Stimulated activated CD8-positive, alpha-beta memory T cell treated with anti-CD3 and anti-CD28 coated beads, Interleukin-4, amount 100 ng/mL, for 48 hours (primary cell): ENCODE measurements around the gene FAM83G.

Experiments
- DNase-seq: peaks from one replicate; pipeline ENCODE4 v3.0.0-alpha.2; 2020

The FAM83G gene

GRCh38 chr17:18986541-18987229, 17.9 kb downstream of the FAM83G start:
- peak; percentile 42 for DNase-seq

- DNase-seq: no peak
These were observed 19.1 kb downstream of the FAM83G start for GRCh38 chr17:18985475-18985874.

DNA sequence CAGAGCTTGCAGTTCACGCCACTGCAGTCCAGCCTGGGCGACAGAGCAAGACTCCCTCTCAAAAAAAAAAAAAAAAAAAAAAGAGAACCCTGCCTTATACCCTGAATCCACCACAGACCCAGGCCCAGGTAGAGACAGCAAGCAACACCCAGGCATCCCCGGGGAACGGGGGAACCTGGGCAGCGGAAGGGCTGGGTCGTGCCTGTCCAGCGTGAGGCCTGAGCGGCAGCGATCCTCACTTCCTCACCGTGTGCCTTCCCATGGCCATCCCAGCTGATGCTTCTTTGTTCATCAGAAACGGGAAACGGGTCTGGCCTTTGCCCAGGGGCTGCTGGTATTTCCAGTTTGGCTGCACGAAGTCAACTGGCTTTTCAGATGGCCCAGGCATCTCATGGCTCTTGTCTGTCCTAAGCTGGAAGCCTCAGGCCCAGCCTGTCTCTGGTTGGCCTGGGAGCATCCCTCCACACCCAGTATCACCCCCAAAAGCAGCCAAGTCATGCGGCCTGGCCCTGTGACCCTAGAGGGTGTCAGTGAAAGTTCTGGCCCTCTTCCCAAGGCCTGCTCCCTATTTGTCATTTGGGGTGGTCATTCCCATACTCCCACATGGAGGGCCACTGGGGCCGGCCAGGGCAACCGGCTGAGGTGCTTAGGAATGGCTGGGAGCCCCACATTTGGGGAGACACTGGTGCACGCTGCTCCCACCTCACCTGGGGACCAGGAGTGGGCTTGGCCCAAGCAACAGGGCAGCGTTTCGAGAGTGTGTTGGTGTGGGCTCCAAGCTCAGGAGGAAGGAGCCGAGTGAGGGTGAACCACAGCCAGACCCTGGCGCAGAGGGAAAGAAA, 20.1 kb downstream of the FAM83G start:
- DNase-seq: no peak

GRCh38 chr17:18981642-18982424, 22.7 kb downstream of the FAM83G start:
- peak; percentile 54 for DNase-seq

DNA sequence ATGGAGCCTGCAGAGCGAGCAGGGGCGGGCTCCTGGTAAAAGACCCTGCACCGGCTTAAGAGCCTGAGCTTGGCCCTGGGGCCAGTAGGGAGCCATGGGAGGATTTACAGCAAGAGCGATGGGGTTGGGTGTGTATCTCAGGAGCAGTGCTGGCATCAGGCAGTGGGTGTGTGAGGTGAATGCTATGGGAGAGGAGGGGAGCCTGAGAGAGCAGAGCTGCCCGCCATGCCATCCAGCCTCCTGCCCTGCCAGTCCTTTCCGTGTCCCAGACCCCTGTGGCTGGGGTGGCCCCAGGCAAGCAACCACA, 23.3 kb downstream of the FAM83G start:
- DNase-seq: no peak

DNA sequence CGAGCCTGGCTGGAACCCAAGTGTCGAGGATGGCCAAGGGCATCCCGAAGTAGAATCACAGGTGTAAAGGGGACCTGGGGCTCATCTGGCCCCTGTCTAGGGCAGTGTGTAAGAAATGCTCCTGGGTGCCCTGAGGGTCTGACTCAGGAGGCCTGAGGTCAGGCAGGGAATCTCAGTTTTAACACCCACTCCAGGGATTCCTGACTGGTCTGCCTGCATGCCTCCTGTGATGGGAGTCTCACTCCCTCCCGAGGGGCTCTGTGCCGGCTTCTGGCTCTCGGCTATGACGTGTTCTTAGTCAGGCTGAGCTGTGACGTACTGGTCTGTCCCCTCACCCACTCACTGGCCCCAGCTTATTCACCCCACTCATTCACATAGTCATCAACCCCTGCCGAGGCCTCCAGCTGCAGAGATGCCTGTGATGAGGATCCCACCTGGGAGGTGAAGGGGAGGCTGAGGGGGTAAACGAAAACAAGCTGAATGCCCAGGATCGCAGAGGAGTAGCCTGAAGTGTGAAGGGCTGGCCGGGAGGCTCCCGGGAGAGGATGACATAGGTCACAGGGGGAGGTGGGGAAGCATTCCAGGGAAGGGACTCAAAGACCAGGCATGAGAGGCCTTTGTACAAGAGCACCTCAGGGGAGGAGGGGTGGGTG, 23.8 kb downstream of the FAM83G start:
- DNase-seq: no peak

GRCh38 chr17:18978655-18979054, 25.9 kb downstream of the FAM83G start:
- DNase-seq: no peak

- no peak for DNase-seq
These were observed 26.5 kb downstream of the FAM83G start for GRCh38 chr17:18978050-18978449.

GRCh38 chr17:18977646-18978045, 26.9 kb downstream of the FAM83G start:
- no peak for DNase-seq

DNA sequence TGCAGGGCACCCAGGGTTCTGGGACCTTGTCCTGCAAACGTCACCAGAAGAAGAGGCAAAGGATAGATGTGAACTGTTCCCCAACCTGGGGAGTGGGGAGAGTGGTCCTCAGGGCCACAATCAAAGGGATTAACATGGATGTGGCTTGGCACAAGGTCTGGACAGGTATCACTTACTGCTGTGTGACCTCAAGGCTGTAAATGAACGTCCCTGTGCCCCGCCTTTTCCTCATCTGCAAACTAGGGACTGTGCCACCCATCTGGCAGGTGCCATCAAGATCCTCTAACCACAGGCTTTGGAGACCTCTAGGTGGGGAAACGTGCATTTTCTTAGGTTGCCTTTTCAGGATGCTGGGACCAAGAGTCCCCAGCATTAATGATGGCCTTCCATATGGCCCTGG, 27.5 kb downstream of the FAM83G start:
- no peak for DNase-seq

DNA sequence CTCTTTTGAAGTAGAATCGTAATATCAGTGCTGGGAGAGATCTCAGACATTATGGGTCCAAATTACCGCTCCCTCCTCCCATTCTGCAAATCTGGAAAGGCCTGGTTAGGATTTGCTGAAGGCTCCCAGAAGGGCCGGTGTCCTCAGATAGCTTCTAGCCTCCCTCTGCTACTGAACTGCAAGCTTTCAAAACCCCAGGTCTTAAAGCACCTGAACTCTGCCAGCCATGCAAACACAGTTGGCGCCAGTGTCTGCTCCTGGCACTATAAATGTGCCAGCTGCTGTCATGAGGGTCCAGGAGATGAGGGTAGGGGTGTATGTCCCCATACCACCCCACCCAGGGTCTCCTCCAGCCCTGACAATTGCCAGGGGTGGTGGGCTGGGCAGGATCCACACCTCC, 28.4 kb downstream of the FAM83G start:
- no peak for DNase-seq

- no peak for DNase-seq
These were observed 29.0 kb downstream of the FAM83G start for GRCh38 chr17:18975597-18975996.

DNA sequence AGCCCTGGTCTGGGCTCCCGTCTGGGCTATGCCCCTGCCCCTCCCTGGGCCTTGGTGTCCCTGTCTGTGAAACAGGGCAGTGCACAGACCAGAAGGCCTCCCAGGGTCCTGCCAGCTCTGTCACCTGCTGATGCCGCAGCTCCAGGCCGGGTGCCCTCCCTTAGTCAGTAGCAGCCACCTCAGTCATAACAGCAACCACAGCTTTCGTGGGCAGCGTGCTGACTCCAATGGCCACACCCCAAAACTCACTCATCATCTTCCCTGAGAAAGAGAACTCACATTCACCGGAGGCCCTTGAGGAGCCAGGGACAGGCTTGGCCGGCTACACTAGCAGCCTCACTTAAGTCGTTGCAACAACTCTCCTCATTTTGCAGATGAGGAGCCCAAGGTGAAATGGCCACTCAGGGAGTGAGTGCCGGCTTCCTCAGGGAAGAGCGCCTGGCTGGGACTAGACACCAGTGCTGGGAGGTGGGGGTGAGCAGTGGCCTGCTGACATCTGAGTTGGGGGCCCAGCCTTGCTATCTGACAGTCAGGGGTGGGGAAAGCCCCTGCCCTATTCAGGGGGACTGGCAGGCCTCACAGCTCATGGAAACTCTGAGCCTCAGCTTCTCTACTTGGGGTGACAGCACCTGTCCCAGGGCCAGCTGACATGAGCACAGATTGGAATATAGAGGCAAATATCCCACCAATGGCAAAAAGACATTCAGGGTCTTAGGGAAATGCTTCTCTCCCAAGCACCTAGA, 30.0 kb downstream of the FAM83G start:
- peak; percentile 62 for DNase-seq

- DNase-seq: no peak
These were observed 32.8 kb downstream of the FAM83G start for GRCh38 chr17:18971801-18972200.

DNA sequence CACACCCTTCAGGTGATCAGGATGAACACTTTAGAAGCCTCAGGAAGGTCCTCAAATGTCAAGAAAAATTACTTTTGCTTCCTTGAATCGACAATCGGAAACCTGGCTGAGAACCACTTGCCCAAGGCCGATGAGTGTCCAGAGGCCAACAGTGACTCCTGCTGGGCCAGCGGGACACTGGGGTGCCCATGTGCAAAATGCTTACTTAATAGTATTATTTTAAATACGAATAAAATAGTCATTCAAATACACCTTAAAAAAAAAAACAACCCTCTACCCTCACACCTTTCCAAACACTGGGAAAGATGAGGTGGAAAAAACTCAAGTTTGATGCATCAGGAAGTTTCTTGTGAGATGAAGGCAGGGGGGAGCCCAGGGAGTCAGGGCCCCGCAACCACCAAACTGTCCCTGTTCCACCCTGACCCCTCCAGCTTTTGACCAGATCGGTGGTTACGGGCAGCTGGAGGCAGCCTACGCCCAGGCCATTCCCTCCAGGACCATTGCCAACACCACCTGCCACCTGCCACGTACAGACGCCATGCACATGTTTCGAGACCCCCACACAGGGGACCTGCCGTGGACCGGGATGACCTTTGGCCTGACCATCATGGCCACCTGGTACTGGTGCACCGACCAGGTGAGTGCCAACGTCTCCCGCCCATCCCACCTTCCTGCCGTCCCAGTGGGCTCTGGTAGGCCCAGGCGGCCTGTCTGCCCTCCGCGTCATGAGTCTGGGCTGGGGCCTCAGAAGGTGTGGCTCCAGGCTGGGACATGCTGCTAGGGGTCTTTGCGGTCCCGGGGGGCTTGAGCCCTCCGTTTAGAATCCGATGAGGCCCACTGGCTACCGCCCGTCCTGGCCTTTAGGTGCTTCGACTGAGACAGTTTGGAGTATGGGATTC, 33.7 kb downstream of the FAM83G start:
- no peak for DNase-seq

DNA sequence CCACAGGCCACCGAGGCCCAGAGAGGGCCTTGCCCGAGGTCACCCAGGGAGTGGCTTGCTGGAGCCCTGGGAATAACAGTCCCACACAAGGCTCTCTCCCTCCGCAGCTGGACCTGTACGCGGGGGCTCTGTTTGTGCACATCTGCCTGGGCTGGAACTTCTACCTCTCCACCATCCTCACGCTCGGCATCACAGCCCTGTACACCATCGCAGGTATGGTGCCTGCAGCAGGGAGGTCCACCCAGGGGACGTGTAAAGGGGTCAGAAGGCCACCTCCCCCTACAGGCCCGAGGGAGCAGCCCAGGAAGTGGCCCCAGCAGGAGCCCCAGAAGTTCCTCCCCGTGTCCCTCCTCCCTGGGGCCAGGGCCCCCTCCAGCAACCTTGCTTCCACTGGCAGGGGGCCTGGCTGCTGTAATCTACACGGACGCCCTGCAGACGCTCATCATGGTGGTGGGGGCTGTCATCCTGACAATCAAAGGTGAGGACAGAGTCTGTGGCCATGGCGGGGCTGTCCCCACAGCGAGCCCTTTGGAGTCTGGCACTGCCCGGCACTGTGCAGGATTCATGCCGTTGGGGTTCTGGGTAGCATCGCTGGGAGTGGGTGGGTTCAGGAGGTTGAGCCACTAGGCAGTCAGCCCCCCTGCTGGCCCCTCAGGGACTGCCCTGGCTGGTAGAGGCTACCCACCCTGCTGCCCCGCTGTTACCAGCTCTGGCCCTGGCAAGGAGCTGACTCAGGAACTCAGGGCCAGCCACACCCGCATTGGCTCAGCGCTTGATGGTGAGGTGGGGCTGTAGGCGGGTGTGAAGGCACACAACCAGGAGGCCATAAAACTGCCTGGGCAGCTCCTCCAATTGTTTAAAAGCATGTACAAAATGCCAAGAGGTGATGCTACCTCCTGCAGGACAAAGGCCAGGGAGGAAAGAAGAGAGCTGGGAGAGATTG, 35.3 kb downstream of the FAM83G start:
- DNase-seq: no peak

- DNase-seq: no peak
These were observed 36.2 kb downstream of the FAM83G start for GRCh38 chr17:18968345-18968744.

- no peak for DNase-seq
These were observed 36.6 kb downstream of the FAM83G start for GRCh38 chr17:18967916-18968315.

- no peak for DNase-seq
These were observed 37.5 kb downstream of the FAM83G start for GRCh38 chr17:18966831-18967624.
